HepG2 (cell line): ENCODE measurements around the gene AATF. TPM values are rescaled to one million over a fixed set of nuclear protein-coding genes. Genes with fewer than 3 reads are reported as not detected.

ENCODE experiments used
- ATAC-seq: fragments of 200-7000 bp; cut with Tn5 transposase; 3 replicates; pipeline ENCODE4 v1.9.1; 2020; ENCODE audit warnings: mild to moderate bottlenecking, moderate library complexity
- BruUV-seq: library from RNA; stranded (reverse); fragments of 400-500 nt; replicated peaks from 2 replicates; lab custom pipeline; 2021; lab: Mats Ljungman, UMichigan
- CTCF ChIA-PET: fragments of 300-600 bp; formaldehyde crosslinking; extraction: SDS; loops from one replicate; lab custom pipeline; 2021; ENCODE audit warnings: low total read pairs, inconsistent platforms, low intra/inter-chr PET ratio; lab: Yijun Ruan, JAX
- POLR2A ChIA-PET: fragments of 350-600 bp; sonication (Branson Sonifier 250); formaldehyde crosslinking; loops from one replicate; lab custom pipeline; 2020; ENCODE audit warnings: antibody characterized with exemption, inconsistent platforms; lab: Yijun Ruan, JAX
- DNase-seq: peaks from one replicate; pipeline ENCODE4 v3.0.0-alpha.2; 2015; ENCODE audit warnings: low spot score
- FAIRE-seq: peaks from 3 replicates; lab custom pipeline; 2011; peaks lifted over from hg19 to GRCh38; lab: Jason Lieb, UNC
- H2AFZ ChIP-seq: one replicate; pipeline ENCODE4 v1.6.1; 2011; ENCODE audit warnings: low read length, inconsistent platforms
- H3K27ac ChIP-seq: fragments of 300-600 bp; 3 replicates; pipeline ENCODE4 v1.8.0; 2011; ENCODE audit warnings: mixed run types, mild to moderate bottlenecking, mixed read lengths, low read length, inconsistent platforms; ENCODE audit not compliant: insufficient read depth; ENCODE audit errors: extremely low read length
- H3K27me3 ChIP-seq, 2 experiments: fragments of 200-600 bp in 1 of 2; 2 replicates in 1 of 2; 3 replicates in 1 of 2; pipeline versions ENCODE4 v1.6.0 to v1.8.0; 2011; ENCODE audit warnings: low read length in 2 of 2, mild to moderate bottlenecking in 2 of 2, moderate library complexity in 2 of 2, inconsistent platforms in 1 of 2; ENCODE audit not compliant: insufficient read depth in 2 of 2, control insufficient read depth in 1 of 2
- H3K36me3 ChIP-seq, 2 experiments: fragments of 200-600 bp in 1 of 2; replicated peaks in 1 of 2; 2 replicates in 1 of 2; 3 replicates in 1 of 2; pipeline versions ENCODE4 v1.5.1 to v1.8.0; 2011; ENCODE audit warnings: low read length in 2 of 2, inconsistent platforms in 1 of 2; ENCODE audit not compliant: insufficient read depth in 2 of 2, control insufficient read depth in 1 of 2
- H3K4me1 ChIP-seq: 2 replicates; pipeline ENCODE4 v1.5.1; 2012; ENCODE audit warnings: low read length, inconsistent platforms; ENCODE audit not compliant: insufficient read depth
- H3K4me2 ChIP-seq: 2 replicates; pipeline ENCODE4 v1.6.0; 2011; ENCODE audit warnings: low read depth, low read length, inconsistent platforms
- H3K4me3 ChIP-seq, 3 experiments: fragments of 200-600 bp in 1 of 3; sonication (generic), shearing (Covaris generic) in 1 of 3; replicated peaks in 1 of 3; 2 replicates each; pipeline ENCODE4 v1.5.1; 2011 to 2016; ENCODE audit warnings: low read length in 3 of 3, inconsistent platforms in 2 of 3, low read depth in 2 of 3, mild to moderate bottlenecking in 2 of 3, control low read depth in 1 of 3, mixed read lengths in 1 of 3; ENCODE audit not compliant: insufficient read depth in 1 of 3
- H3K79me2 ChIP-seq: one replicate; pipeline ENCODE4 v1.6.1; 2011; ENCODE audit warnings: low read length, inconsistent platforms; ENCODE audit not compliant: insufficient read depth
- H3K9ac ChIP-seq: 2 replicates; pipeline ENCODE4 v1.6.0; 2011; ENCODE audit warnings: mild to moderate bottlenecking, low read depth, low read length, inconsistent platforms; ENCODE audit not compliant: insufficient read depth
- H3K9me3 ChIP-seq: 2 replicates; pipeline ENCODE4 v1.5.1; 2012; ENCODE audit warnings: mild to moderate bottlenecking, low read length
- H4K20me1 ChIP-seq: 2 replicates; pipeline ENCODE4 v1.6.0; 2011; ENCODE audit warnings: inconsistent platforms, mild to moderate bottlenecking, low read length, moderate library complexity; ENCODE audit not compliant: insufficient read depth
- BCL6 ChIP-seq: IDR thresholded peaks from 2 replicates; pipeline ENCODE4 v1.6.1; 2016; ENCODE audit warnings: missing genetic modification reagents, missing compliant biosample characterization
- PBX2 ChIP-seq: IDR thresholded peaks from 2 replicates; pipeline ENCODE4 v1.6.1; 2016; ENCODE audit warnings: control low read depth
- POGZ ChIP-seq: sonication (generic); formaldehyde crosslinking; IDR thresholded peaks from 2 replicates; pipeline ENCODE4 v1.4.0; 2020; ENCODE audit warnings: mild to moderate bottlenecking, missing genetic modification reagents
- ZC3H4 ChIP-seq: sonication (generic); formaldehyde crosslinking; IDR thresholded peaks from 2 replicates; pipeline ENCODE4 v1.4.0; 2020; ENCODE audit warnings: missing genetic modification reagents, borderline replicate concordance
- ZNF629 ChIP-seq: sonication (generic); formaldehyde crosslinking; conservative IDR thresholded peaks from 2 replicates; pipeline ENCODE4 v1.5.0; 2020; ENCODE audit warnings: missing genetic modification reagents
- WGBS: methylation state at CpG from one replicate; pipeline ENCODE4 v1.1.6; 2017; ENCODE audit warnings: low lambda C conversion rate; 5-methylcytosine and 5-hydroxymethylcytosine counted together
- in situ Hi-C: cut with HindIII; loops from 2 replicates; pipeline ENCODE4 v1.10.0; 2017; ENCODE audit warnings: low pct_unique_long_range_greater_than_20kb; ENCODE audit not compliant: extremely low pct_ligation_motif_present
- intact Hi-C: fragments of 100-400 bp; cut with micrococcal nuclease; formaldehyde crosslinking; loops from one replicate; pipeline ENCODE4 v1.10.0; 2022; ENCODE audit not compliant: unreplicated experiment
- polyA plus RNA-seq, 8 experiments: library from polyadenylated mRNA; depleted of rRNA in 3 of 8; stranded (reverse) in 7 of 8; unstranded in 1 of 8; fragments of >200 nt; fragmentation: Illumina TruSeq in 4 of 8; extraction: Trizol in 4 of 8; gene quantifications; 2 replicates each; pipeline versions ENCODE4 v1.2.1 to v1.2.3, GENCODE V29; 2011 to 2016; ENCODE audit warnings: low read depth in 4 of 8, missing spikeins in 1 of 8, mixed read lengths in 1 of 8; ENCODE audit not compliant: insufficient read depth in 1 of 8
- total RNA-seq, 5 experiments: library from RNA; depleted of rRNA; stranded (reverse); fragments of >200 nt; fragmentation: Illumina TruSeq; extraction: Trizol; gene quantifications; 2 replicates each; pipeline ENCODE4 v1.2.3, GENCODE V29; 2016; ENCODE audit warnings: low read depth in 1 of 5

Gene AATF
- total and polyA plus RNA-seq, 2 of the 13 experiments (the other 11 are each of a cell fraction or from before 2014, with no cell fraction given) = 9.1 to 53.3 TPM

- BruUV-seq = no TSS peak
These were observed 1.3 kb downstream of the AATF start for GRCh38 chr17:36950027-36950426.

GRCh38 chr17:36951084-36951789 is 2.5 kb downstream of the AATF start:
- no peak overlapping the region for H2AFZ ChIP-seq
- peaks cover 16% of the 10 kb centered on the region for H3K79me2 ChIP-seq
- ATAC-seq (no peak), FAIRE-seq (no peak), DNase-seq (no peak)
- no peaks in the 10 kb centered on the region; the same call in 1 of the 2 replicates for H4K20me1 ChIP-seq
- H3K4me1 ChIP-seq = peaks cover 37% of the 10 kb centered on the region
- 0 out of 2 replicates have a peak overlapping the region, but pooled peaks have one; percentile 93 for H3K4me2 ChIP-seq
- ChIA-PET POLR2A (no interaction called here), CTCF (no interaction called here)
- no peak overlapping the region for H3K9ac ChIP-seq
- no peak overlapping the region for H3K27ac ChIP-seq
- H3K9me3 ChIP-seq = no peaks in the 10 kb centered on the region
- intact Hi-C loops (loop anchor here (10.0 kb wide), 1 partner anchor 94 kb away; no protein-coding TSS in a partner anchor), in situ Hi-C loops (no loop called here)
- no peak overlapping the region for H3K4me3 ChIP-seq
- peaks cover 0 to 22% of the 10 kb centered on the region in 2 experiments; a peak in 3 of 5 replicates for H3K27me3 ChIP-seq
- 93% methylated on average over 5 of the region's 5 CpGs for WGBS
- BruUV-seq = no TSS peak
- peaks cover 15 to 40% of the 10 kb centered on the region in 2 experiments for H3K36me3 ChIP-seq
- TF ChIP-seq ZC3H4 (CRISPR knock-in tag) (no peak), ZNF629 (CRISPR knock-in tag) (peak; percentile 70)

More at GRCh38 chr17:36950027-36950426, 1.3 kb downstream of the AATF start:
- H3K4me2 ChIP-seq = peak overlapping the region; percentile 93
- no peak for ATAC-seq
- FAIRE-seq = no peak
- H3K79me2 ChIP-seq = peaks cover 16% of the 10 kb centered on the region
- peaks cover 0 to 31% of the 10 kb centered on the region in 2 experiments; a peak in 4 of 5 replicates for H3K27me3 ChIP-seq
- ChIA-PET CTCF (no interaction called here), POLR2A (no interaction called here)
- peak overlapping the region; percentile 71 to 88 (median 81) for H3K4me3 ChIP-seq
- 30% methylated on average over 8 of the region's 8 CpGs for WGBS
- H3K36me3 ChIP-seq = peaks cover 12 to 31% of the 10 kb centered on the region in 2 experiments
- no peaks in the 10 kb centered on the region; the same call in 1 of the 2 replicates for H4K20me1 ChIP-seq
- no peak overlapping the region for H3K27ac ChIP-seq
- no peak overlapping the region for H2AFZ ChIP-seq
- in situ Hi-C loops = no loop called here
- intact Hi-C loops = loop anchor here (10.0 kb wide), 1 partner anchor 95 kb away; no protein-coding TSS in a partner anchor
- H3K4me1 ChIP-seq = peaks cover 40% of the 10 kb centered on the region
- DNase-seq = no peak
- TF ChIP-seq PBX2 (CRISPR knock-in tag) (peak; percentile 60), BCL6 (CRISPR knock-in tag) (peak; percentile 47), POGZ (CRISPR knock-in tag) (no peak)
- peak overlapping the region; percentile 83 for H3K9ac ChIP-seq
- no peaks in the 10 kb centered on the region for H3K9me3 ChIP-seq
